HG02852 (cell line): ENCODE data around the gene WASHC3.
"Not testable (repeated sequence)": the region's sequence is repeated elsewhere in the genome, so short reads cannot be mapped to it uniquely, and the experiment has no call there.

ENCODE experiments used
- ATAC-seq: cut with Tn5 transposase; IDR thresholded peaks from one replicate; pipeline ENCODE4 v1.9.1; 2021; ENCODE audit warnings: mild to moderate bottlenecking, moderate library complexity; ENCODE audit not compliant: unreplicated experiment

Gene WASHC3, protein sequence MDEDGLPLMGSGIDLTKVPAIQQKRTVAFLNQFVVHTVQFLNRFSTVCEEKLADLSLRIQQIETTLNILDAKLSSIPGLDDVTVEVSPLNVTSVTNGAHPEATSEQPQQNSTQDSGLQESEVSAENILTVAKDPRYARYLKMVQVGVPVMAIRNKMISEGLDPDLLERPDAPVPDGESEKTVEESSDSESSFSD

DNA sequence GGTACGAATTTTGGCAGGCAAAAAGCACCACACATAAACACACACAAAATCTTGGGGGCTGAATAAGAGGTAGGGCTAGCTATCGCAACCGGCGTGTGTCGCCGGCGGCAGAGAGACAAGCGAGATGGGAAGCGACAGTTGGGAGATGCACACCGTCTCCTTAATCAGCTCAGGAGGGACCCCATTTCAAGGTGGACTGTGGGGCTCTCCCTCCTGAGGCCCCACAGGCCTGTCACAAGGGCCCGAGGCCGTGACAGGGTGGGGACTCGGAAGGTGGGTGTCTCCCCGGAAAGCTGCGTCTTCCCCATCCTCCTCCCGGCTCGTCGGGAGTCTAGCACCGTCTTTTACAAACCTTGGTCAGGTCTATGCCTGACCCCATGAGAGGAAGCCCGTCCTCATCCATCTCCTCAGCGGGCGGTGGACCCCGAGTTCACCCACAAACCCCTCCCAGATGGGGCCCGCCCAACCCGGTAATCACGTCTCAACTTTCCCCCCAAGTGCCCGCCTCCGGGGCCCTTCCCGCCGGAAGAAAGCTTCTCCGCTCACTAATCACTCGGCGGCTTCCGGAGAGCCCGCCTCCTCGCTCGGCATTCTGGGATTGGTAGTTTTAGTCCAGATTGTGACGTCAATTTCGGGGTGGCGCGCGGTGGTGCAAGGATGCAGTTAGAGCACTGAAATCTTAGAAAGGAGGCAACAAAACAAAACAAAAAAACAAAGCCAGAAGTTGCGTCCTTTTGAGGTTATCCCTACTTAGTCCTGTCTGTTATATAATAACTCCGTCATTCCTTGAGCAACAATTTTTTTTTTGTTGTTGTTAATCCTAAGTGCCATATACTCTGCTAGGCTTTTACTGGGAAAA, at the start of gene WASHC3:
Gene WASHC3, minus strand, starts transcription at position 432 of the 859 bp plus-strand sequence. Its CDS starts 29 bp downstream, at position 403.
- peak; percentile 92 for ATAC-seq

DNA sequence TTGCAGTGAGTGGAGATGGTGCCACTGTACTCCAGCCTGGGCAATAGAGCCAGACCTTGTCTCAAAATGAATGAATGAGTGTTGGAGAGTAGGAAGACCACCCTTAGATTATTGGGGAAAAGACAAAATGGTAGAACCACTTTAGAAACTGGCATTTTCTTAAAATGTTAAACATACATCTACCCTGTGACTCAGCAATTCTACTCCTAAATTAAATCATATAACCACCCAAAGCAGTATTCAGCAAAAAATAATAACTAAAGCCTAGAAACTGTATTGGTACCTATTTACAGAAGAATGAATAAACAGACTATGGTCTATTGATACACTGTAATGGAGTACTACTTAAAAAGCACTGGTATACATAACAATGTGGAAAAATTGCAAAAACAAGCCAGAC, 49.0 kb upstream of the WASHC3 start:
- ATAC-seq: no peak

DNA sequence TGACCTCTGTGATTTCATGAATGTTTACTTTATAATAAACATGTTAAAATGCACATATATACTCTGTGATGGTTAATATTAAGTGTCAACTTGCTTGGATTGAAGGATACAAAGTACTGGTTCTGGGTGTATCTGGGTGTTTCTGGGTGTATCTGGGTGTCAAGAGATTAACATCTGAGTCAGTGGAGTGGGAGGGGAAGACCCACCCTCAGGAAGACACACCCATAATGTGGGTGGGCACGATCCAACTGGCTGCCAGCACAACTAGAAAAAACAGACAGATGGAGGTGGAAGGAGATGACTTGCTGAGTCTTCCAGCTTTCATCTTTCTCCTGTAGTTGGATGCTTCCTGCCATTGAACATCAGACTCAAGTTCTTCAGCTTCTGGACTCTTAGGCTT, 46.2 kb upstream of the WASHC3 start:
- no peak for ATAC-seq

DNA sequence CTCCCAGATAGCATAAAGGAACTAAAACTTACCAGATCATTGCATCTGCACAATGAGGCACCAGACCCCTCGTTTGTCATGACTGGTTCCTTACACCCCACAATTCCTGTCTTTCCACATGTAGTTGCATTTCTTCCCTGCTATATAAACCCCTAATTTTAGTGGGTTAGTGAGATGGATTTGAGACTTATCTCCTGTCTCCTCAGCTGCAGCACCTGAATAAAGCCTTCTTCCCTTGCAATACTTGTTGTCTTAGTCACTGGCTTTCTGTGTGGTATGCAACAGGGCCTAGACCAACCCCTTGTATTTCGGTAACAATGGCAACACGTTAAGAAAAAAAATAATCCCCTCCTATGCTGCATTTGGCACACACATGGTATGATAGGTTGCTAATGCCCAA, 45.1 kb upstream of the WASHC3 start:
- no peak for ATAC-seq

DNA sequence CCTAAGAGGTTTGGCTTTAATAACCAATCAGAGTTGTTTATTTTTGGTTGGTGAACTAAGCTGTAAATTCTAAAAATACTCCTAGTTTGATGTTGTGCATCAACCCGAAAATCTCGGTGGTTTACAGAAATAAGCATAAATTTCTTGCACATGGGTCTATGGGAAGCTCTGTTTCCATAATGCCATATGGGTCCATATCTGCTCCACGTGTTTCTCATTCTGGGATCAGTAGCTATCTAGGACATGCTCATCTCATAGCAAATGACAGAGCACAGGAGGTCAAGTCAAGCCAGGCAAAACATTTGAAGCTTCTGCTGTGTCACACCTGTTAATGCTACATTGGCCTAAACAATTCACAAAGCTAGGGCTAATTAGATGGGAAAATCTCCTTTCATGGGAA, 35.1 kb upstream of the WASHC3 start:
- no peak for ATAC-seq

DNA sequence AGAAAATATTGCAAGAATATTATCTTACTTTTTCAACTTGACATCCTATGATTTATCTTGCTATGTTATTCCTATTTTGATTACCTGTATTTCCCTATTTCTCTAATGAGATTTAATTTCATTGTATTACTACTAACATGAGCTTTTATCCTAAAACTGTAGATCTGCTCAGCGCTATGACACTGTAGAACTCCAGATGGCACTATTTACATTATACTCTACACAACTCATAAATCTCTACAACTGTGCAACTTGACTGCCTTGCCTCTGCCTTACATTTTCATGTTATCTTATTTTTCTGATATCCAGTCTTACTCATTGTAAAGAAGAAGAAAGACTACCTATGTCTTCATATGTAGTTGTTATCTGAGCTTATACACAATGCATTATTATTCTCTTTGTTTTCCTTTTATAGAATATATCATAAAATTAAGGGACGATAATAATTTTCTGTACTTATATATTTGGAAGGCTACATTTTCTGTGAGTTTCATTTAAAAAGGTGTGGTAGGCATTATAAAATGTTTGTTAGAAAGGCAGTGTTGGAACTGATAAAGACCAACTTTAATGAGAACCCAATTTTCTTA, 34.0 kb upstream of the WASHC3 start:
- peak; percentile 61 for ATAC-seq

DNA sequence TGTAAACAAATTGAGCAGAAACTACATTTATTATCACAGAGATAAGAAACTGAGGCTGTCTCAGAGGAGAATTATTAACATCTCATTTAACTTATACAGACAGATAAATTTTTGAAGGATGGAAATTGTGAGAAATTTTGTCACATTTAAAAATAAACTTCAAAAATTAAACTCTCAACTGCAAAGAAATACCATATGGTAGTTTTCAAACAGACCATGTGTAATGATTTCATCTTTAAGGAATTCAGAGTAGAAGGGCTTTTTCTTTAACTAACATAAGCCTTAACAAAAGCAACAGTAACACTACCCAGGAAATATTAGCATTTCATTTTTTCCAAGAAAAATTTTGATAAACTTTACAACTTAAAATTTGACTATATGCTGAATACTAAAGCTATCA, 31.5 kb upstream of the WASHC3 start:
- ATAC-seq: no peak

DNA sequence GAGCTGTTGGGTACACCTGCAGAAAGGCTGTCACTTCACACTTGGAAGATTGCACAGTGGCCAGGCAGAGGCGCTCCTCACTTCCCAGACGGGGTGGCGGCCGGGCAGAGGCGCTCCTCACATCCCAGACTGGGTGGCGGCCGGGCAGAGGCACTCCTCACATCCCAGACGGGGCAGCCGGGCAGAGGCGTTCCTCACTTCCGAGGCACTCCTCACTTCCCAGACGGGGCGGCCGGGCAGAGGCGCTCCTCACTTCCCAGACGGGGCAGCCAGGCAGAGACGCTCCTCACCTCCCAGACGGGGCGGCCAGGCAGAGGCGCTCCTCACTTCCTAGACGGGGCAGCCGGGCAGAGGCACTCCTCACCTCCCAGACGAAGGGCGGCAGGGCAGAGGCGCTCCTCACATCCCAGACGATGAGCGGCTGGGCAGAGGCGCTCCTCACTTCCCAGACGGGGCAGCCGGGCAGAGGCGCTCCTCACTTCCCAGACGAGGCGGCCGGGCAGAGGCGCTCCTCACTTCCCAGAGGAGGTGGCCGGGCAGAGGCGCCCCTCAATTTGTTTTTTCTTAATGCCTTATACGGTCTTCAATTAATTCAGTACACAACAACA, 27.5 kb upstream of the WASHC3 start:
- not testable (repeated sequence) for ATAC-seq

DNA sequence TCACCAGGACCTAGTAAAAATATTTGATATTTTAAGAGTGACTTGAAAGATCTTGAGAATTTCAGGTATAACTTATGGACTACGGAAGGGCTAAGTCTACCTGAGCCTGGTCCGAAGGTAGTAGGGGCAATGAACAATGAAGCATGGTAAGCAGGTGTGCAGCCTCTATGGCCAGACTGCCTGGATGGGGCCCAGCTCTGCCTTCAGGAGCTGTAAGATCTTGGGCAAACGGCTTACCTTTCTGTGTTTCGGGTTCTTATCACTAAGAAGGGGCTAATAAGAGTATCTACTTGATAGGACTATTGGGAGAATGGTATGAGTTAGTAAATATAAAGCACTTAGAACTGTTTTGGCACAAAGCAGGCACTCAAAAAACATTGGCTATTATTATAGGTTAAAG, 19.1 kb upstream of the WASHC3 start:
- no peak for ATAC-seq

DNA sequence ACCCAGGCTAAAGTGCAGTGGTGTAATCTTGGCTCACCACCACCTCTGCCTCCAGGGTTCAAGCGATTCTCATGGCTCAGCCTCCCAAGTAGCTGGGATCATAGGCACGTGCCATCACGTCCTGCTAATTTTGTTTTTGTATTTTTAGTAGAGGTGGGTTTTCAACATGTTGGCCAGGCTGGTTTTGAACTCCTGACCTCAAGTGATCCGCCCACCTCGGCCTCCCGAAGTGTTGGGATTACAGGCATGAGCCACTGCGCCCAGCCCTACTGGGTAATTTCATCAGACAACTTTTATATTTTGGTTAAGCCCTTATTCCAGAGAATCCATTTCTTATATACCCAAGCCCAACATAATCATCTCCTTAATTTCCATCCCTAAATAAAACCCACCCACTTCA, 10.3 kb upstream of the WASHC3 start:
- not testable (repeated sequence) for ATAC-seq

DNA sequence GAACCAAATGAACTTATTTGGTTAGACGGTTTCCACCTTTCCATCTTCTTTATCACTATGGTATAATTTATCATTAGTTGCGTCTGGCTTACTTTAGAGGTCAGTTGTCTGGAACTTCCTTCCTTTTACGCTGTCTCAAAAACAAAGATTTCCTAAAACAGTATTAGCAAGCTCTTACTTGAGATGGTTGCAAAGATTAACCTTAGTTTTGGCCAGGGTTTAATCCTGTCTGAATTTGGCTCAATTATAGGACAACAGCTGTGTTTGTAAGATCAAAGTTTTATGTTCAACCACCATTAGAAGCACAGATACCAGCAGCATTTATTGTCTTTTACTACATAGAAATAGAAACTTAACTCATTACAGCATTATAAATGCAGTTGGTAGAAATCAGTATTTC, 7.9 kb upstream of the WASHC3 start:
- no peak for ATAC-seq

DNA sequence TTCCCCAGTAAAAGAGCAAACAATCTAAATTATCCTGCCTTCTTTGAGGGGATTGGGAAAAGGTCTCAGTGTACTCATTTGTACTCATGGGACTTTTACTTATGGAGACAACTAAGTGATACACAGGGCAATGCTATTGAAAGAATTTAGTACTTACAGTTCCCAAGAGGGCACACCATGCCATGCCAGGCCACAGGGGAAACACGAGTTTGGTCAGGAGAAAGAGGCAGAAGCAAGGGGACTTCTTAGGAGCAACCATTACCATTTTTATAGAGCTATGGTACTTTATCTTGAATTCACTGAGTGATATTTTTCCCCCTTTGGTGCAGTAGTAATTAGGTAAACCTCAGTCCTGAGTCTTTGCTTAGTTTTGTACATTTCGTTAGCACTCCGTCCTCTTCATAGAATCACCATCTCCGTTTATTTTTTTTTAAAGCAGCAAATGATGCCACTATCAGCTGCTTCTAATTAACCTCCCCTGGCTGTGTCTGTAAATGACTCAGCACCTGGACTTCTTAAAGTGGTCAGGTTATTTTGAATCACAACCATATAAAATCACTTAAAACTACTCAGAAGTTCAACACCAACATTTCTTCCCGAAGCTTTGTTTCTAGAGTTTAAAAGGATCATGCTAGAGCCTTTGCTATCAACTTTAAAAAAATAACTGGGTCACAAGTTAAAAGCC, 5.9 kb upstream of the WASHC3 start:
- no peak for ATAC-seq

DNA sequence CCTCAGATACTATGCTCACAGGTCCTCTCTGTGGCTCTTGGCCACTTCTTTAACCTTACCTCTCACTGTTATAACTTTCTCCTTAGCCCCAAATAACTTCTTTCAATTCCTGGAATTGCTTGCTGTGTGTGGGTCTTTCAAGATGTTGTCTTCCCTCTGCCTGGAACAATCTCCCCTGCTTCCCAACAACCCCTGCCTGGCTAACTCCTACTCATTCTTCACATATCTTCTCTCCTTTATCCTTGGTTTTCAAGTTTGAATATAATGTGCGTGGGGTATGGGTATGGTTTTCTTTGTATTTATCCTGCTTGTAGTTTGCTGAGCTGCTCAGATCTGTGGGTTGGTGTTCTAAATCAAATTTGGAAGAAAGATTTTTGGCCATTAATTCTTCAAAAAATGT, 2.7 kb upstream of the WASHC3 start:
- no peak for ATAC-seq

DNA sequence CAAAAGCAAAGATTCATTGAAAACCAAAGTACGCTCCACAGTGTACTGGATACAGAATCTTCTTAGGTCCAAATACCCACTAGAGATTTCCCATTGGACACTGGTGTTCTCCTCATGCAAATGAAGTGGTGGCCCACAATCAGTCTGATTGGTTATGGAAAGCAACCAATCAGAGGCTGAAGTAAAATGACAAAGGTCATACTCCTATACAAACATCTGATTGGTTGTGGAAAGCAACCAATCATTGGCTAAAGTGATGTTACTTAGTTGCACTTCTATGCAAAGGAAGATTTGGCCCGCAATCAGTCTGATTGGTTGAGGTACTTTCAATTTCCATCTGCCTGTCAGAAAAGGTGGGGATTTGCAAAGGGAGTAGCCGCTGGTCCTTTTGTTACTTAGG, 1.3 kb upstream of the WASHC3 start:
- no peak for ATAC-seq

DNA sequence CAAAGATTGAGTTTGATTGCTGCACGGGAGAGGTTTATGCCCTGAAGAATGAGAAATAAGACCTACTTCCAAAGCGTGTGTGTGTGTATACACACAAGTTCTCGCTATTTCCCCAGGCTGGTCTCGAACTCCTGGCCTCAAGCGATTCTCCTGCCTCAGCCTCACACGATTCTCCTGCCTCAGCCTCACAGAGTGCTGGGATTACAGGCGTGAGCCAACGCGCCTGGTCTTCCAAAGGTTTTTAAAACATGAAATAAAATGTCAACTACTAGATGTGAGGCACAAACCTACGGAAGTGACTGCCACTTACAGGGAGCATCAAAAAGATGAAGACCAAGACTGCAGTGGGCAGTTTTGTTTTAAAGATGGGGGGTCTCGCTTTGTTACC, 622 bp upstream of the WASHC3 start:
- no peak for ATAC-seq

DNA sequence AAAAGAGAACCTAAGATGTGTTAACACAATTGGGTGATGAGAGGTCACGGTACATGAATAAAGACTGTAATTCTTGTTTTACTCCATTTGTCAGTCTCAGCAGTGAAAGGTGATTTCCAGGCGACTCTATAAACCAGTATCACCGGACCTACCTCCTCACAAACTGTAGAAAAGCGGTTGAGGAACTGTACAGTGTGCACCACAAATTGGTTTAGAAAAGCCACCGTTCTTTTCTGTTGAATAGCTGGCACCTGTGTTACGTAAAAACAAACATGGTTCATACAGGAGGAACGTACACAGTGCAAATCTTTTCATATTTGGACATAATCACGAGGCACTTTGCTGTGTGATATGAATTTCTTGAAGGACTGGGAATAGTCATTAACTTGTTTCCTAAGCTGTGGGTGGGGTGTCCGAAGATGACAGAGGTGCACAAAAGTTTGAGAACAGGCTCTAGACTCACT, 663 bp downstream of the WASHC3 start:
- peak; percentile 34 for ATAC-seq

DNA sequence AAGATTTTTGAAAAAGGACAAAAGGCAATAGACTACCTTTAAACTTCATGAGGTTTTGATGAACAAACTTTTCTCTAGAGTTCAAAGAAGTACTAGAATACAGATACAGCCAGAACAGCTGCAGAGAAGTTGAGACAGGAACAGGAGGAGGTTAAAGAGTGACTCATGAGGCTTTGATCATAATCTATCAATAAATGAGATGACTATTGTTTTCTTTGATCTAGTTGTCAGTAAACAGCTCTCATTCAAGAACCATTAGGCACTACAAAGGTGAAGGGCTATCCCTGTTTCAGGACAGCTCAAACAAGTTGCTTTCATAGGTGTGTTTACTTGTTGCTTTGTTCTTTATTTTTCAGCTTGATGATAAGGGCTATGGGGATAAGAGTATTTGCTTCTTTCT, 2.4 kb downstream of the WASHC3 start:
- ATAC-seq: no peak

DNA sequence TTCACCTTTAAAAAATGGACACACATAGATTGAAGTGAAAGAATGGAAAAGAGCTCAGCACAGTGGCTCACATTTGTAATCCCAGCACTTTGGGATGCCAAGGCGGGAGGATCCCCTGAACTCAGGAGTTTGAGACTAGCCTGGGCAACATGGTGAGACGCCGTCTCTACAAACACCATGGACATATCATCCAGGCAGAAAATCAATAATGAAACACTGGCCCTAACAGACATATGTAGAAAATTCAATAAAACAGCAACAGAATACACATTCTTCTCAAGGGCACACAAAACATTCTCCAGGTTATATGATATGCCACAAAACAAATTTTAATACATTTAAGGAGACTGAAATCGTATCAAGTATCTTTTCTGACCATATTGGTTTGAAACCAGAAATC, 7.4 kb downstream of the WASHC3 start:
- ATAC-seq: no peak

DNA sequence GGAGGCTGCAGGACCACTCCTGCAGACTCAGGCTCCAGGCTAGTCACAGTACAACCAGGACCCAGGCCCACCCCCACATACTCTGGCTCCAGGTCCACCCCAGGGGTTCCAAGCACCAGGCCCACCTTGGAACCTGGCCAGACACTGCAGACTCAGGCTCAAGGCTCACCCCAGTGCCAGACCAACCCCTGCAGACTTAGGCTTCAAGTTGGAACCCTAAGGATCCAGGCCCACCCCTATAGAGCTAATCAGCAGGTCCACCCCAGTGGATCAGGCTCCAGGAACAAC, 8.8 kb downstream of the WASHC3 start:
- ATAC-seq: no peak

DNA sequence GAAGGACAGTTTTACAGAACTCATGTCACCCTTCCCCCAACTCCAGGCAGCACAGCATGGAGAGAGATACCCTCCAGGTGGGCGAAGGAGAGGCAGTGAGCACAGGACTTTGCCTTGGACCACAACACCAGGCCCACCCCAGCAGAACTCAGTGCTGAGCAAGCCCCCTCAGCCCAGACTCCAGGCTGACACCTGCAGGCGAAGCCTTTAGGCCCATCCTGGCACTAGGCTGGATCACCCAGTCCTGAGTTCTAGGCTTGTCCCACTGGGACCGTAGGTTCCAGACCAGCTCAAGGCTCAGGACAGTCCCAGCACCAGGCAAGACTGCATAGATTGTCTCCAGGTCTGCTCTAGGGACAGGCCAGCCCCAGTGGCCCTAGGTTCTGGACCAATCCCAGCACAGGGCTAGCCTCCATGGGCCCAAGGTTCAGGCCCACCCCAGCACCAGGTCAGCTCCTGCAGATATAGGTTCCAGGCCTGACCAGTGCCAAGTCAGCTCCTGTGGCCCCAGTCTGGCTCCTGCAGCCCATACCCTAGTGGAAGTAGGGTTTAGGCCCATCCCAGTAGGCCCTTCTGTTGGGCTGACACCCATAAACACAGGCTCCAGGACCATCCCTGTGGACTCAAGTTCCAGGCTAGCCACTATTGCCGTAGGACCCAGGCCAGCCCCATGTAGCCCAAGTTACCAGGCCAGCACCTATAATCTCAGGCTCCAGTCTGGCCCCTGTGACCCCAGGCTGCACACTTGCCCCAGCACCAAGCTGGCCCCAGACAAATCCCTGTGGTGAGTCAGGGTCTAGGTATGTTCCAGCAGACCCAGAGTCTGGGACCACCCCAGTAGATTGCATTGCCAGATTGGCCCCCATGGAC, 9.4 kb downstream of the WASHC3 start:
- ATAC-seq: no peak
